Sigmoid colon (tissue), 7 donors: ENCODE measurements around the gene ITGA5. TPM values are rescaled to one million over a fixed set of nuclear protein-coding genes. Genes with fewer than 3 reads are reported as not detected.
A peak's percentile ranks its signal among the peaks of the same experiment; 100 is the strongest.

Experiments used
- DNase-seq: peaks from one replicate; pipeline ENCODE4 v3.0.0-alpha.2; 2019
- H3K27ac ChIP-seq, 4 donors: fragments of 200-600 bp; sonication (generic); one replicate each; pipeline ENCODE4 v1.5.1; 2016 to 2019; ENCODE audit warnings: mild to moderate bottlenecking in 1 of 4
- H3K27me3 ChIP-seq, 3 donors: fragments of 200-600 bp; sonication (generic); one replicate each; pipeline ENCODE4 v1.5.1; 2019; ENCODE audit warnings: mild to moderate bottlenecking in 1 of 3
- H3K36me3 ChIP-seq, 4 donors: fragments of 200-600 bp; sonication (generic); one replicate each; pipeline ENCODE4 v1.5.1; 2016 to 2019
- H3K4me1 ChIP-seq, 4 donors: fragments of 200-600 bp; sonication (generic); one replicate each; pipeline ENCODE4 v1.5.1; 2017 to 2019
- H3K4me3 ChIP-seq, 4 donors: fragments of 200-600 bp; sonication (generic); one replicate each; pipeline ENCODE4 v1.5.1; 2017 to 2019; ENCODE audit warnings: mild to moderate bottlenecking in 2 of 4, moderate library complexity in 1 of 4
- H3K9me3 ChIP-seq, 4 donors: fragments of 200-600 bp in 3 of 4; sonication (generic) in 3 of 4; one replicate each; pipeline versions ENCODE4 v1.5.1 to v1.6.1; 2013 to 2019
- EP300 ChIP-seq, 4 donors: sonication (generic); formaldehyde crosslinking; IDR thresholded peaks; one replicate each; pipeline ENCODE4 v1.6.1; 2017; ENCODE audit warnings: antibody characterized with exemption in 4 of 4
- POLR2A ChIP-seq, 2 donors: fragments of 450-650 bp; IDR thresholded peaks; one replicate each; pipeline ENCODE4 v1.6.1; 2016; ENCODE audit warnings: antibody characterized with exemption in 2 of 2, mild to moderate bottlenecking in 2 of 2, moderate library complexity in 2 of 2
- POLR2AphosphoS5 ChIP-seq, 4 donors: sonication (generic); formaldehyde crosslinking; IDR thresholded peaks; one replicate each; pipeline ENCODE4 v1.6.1; 2017; ENCODE audit warnings: antibody characterized with exemption in 4 of 4
- WGBS, 2 donors: extraction: QIAGEN DNeasy Blood & Tissue Kit; methylation state at CpG; one replicate each; pipeline ENCODE4 v1.1.7; 2013; 5-methylcytosine and 5-hydroxymethylcytosine counted together
- intact Hi-C: fragments of 100-400 bp; cut with DNase I; formaldehyde crosslinking; loops from one replicate; pipeline ENCODE4 v1.15.1; 2023
- polyA plus RNA-seq, 3 donors: library from polyadenylated mRNA; stranded (reverse); fragments of 200-250 nt; gene quantifications; one replicate each; pipeline ENCODE4 v1.2.3, GENCODE V29; 2013
- total RNA-seq, 4 donors: library from RNA; depleted of rRNA; stranded (reverse); fragments of >200 nt; gene quantifications; one replicate each; pipeline ENCODE4 v1.1.0, GENCODE V29; 2016
- TF ChIP-seq, protein P1 (sequence below), 4 experiments: fragments of 450-650 bp in 3 of 4; fragments of 200-600 bp in 1 of 4; IDR thresholded peaks; one replicate each; pipeline ENCODE4 v1.5.1; 2016 to 2019; ENCODE audit warnings: antibody characterized with exemption in 4 of 4, mild to moderate bottlenecking in 3 of 4, moderate library complexity in 2 of 4
- donor health status: healthy with polysubstance abuse.
- donor health status: Bipolar disorder and iron deficiency.
- donor health status: healthy.

The ITGA5 gene
- total and polyA plus RNA-seq, 7 donors = 7.4 to 765 (median 200) TPM

DNA sequence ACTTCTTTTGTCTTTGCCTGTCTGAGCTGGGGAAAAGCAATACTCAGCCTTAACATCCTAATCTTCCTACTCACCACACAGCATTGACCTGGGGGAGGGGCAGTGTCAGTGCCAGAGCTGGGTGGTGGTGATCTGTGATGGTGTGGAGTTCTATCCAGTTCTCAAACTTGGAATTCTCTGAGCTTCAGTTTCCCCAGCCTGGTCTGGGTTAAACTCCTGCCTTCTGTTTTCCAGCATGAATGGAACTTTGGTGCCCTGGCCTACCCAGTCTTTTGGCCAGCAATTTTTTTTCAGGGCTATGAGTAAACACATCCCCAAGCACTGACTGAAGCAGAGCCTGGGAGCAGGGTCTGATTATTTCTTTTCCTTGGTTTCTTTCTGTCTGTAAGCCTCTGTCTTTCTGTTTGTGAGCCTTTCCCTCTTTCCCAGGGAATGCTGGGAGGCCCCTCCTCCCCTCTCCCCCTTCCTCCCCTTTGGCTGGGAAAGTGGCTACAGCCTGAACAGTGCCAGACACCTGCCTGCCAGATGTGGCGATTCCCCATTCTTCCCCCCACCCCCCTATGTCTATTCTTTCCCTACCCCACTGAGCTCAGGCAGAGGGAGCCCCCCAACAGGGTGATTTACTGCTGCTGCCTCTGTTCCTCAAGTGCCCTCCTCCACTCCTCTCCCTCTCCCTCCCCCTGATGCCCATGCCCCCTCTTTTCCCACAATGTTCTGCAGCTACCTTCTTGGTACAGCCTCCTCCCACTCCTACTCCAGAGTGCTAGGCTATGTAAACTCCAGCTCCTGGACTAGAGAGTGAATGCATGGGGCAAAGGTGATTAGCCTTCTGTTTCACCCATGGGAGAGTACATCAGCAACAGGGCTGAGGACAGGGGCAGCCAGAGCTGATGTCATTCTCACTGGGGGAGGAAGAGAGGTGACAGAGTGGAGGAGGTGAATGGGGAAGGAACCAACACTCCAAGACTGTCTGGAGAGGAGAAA is 65.9 kb downstream of the ITGA5 start:
- peak overlapping the region in 2 of 4 donors; percentile 33 to 44 for H3K4me3 ChIP-seq
- peak in 1 of 4 donors; percentile 31 for TF ChIP-seq POLR2AphosphoS5 (IDR thresholded peaks at IDR 0.05)
- TF ChIP-seq EP300 (IDR thresholded peaks at IDR 0.05) = no peak
- WGBS, 2 donors = 54 to 56% methylated on average over 1 of the region's 1 CpG
- peaks cover 3 to 72% (median 59%) of the 10 kb centered on the region in 4 donors for H3K4me1 ChIP-seq
- peaks cover 12 to 30% (median 24%) of the 10 kb centered on the region in 4 donors for H3K36me3 ChIP-seq
- DNase-seq = peak; percentile 78
- H3K27me3 ChIP-seq = no peaks in the 10 kb centered on the region
- intact Hi-C loops = no loop called here
- H3K9me3 ChIP-seq = no peaks in the 10 kb centered on the region
- H3K27ac ChIP-seq = peak overlapping the region; percentile 72 to 91 (median 87)

DNA sequence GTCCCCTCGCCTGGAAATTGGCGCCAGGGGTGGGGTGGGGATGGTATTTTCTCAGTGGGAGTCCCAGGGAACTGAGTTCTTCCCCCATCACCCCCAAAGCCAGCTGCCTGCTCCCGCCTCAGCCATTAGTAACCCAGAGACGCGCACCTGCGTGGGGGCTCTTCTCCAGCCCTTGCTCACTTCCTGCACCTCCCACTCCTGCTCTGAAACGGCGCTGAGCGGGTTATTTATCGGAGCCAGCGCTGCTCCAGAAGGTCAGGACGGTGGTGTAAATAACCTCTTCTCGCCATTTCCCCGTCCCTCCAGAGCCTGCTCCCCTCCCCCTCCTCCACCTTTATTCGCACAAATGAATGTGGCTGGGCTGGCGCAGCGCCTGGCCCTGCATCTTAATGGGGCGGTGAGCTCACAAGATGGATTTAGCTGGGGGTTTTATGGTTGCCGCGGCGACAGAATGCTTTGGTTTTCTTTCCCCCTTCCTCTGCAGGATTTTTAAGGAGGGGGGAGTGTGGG is 67.0 kb downstream of the ITGA5 start:
- Histone ChIP-seq H3K9me3 (no peaks in the 10 kb centered on the region), H3K4me3 (peak overlapping the region; percentile 21 to 44 (median 30)), H3K36me3 (peaks cover 14 to 41% (median 35%) of the 10 kb centered on the region in 4 donors), H3K27me3 (no peaks in the 10 kb centered on the region), H3K27ac (peak overlapping the region; percentile 72 to 91 (median 87)), H3K4me1 (peaks cover 3 to 61% (median 48%) of the 10 kb centered on the region in 4 donors)
- 30 to 69% methylated on average over 21 of the region's 21 CpGs for WGBS, 2 donors
- TF ChIP-seq, protein P1, sequence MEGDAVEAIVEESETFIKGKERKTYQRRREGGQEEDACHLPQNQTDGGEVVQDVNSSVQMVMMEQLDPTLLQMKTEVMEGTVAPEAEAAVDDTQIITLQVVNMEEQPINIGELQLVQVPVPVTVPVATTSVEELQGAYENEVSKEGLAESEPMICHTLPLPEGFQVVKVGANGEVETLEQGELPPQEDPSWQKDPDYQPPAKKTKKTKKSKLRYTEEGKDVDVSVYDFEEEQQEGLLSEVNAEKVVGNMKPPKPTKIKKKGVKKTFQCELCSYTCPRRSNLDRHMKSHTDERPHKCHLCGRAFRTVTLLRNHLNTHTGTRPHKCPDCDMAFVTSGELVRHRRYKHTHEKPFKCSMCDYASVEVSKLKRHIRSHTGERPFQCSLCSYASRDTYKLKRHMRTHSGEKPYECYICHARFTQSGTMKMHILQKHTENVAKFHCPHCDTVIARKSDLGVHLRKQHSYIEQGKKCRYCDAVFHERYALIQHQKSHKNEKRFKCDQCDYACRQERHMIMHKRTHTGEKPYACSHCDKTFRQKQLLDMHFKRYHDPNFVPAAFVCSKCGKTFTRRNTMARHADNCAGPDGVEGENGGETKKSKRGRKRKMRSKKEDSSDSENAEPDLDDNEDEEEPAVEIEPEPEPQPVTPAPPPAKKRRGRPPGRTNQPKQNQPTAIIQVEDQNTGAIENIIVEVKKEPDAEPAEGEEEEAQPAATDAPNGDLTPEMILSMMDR (IDR thresholded peaks at IDR 0.05) = no peak
- TF ChIP-seq EP300 (IDR thresholded peaks at IDR 0.05) = no peak
- TF ChIP-seq POLR2A (IDR thresholded peaks at IDR 0.05) = no peak
- TF ChIP-seq POLR2AphosphoS5 (IDR thresholded peaks at IDR 0.05) = peak in 3 of 4 donors; percentile 52 to 56 (median 52)
- intact Hi-C loops = no loop called here
- DNase-seq = peak; percentile 92

DNA sequence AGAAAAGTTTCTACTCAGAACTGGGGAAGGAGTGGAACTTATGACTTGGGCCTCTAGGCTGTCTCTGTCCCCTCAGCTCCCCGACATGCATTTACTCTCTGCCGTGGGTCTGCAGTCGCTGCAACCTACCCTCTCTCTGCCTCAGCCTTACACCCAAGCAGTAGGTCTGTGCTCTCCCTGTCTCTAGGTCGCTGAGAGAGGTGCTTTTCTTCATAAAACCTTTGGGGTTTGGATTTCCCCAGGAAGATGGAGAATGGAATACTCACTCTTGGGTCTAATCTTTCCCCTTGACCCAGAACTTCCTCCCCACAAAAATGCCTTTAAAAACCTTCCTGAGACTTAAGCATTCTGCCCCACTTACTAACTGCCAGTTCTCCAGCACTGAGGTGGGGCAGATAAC is 67.7 kb downstream of the ITGA5 start:
- DNase-seq = no peak
- Histone ChIP-seq H3K9me3 (no peaks in the 10 kb centered on the region), H3K36me3 (peaks cover 19 to 49% (median 42%) of the 10 kb centered on the region in 4 donors), H3K27ac (peak overlapping the region in 3 of 4 donors; percentile 86 to 91 (median 88)), H3K4me3 (no peak overlapping the region), H3K4me1 (peaks cover 3 to 53% (median 43%) of the 10 kb centered on the region in 4 donors), H3K27me3 (no peaks in the 10 kb centered on the region)
- 84 to 87% methylated on average over 4 of the region's 4 CpGs for WGBS, 2 donors
- no peak for TF ChIP-seq EP300 (IDR thresholded peaks at IDR 0.05)
- TF ChIP-seq, protein P1 (IDR thresholded peaks at IDR 0.05) = no peak
- no peak for TF ChIP-seq POLR2A (IDR thresholded peaks at IDR 0.05)
- no peak for TF ChIP-seq POLR2AphosphoS5 (IDR thresholded peaks at IDR 0.05)
- intact Hi-C loops = no loop called here

DNA sequence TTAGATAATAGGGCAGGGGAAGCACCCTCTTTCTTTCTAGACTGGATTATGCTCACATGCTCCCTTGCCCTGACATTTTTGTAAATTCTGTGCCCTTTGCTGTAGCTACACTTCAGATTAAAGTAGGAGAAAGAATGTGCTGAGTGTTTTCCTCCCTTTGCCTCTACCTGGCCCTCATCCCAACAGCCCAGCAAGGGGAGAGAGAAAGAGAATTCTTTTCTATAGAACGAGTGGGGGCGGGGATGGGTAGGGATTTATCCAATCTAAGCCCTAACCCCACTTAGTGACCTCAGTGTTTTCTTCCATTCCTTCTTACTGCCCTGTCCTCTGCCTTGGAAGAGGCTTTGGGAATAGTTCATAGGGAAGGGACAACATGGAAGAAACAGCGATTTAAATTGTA is 68.3 kb downstream of the ITGA5 start:
- Histone ChIP-seq H3K4me3 (no peak overlapping the region), H3K27me3 (no peaks in the 10 kb centered on the region), H3K36me3 (peaks cover 19 to 55% (median 44%) of the 10 kb centered on the region in 4 donors), H3K4me1 (peaks cover 3 to 48% (median 40%) of the 10 kb centered on the region in 4 donors), H3K27ac (peak overlapping the region in 3 of 4 donors; percentile 86 to 91 (median 88)), H3K9me3 (no peaks in the 10 kb centered on the region)
- TF ChIP-seq EP300 (IDR thresholded peaks at IDR 0.05) = no peak
- TF ChIP-seq POLR2A (IDR thresholded peaks at IDR 0.05) = no peak
- TF ChIP-seq, protein P1 (IDR thresholded peaks at IDR 0.05) = no peak
- no peak for TF ChIP-seq POLR2AphosphoS5 (IDR thresholded peaks at IDR 0.05)
- DNase-seq = no peak
- intact Hi-C loops = no loop called here
- WGBS, 2 donors = 73 to 92% methylated on average over 3 of the region's 3 CpGs

DNA sequence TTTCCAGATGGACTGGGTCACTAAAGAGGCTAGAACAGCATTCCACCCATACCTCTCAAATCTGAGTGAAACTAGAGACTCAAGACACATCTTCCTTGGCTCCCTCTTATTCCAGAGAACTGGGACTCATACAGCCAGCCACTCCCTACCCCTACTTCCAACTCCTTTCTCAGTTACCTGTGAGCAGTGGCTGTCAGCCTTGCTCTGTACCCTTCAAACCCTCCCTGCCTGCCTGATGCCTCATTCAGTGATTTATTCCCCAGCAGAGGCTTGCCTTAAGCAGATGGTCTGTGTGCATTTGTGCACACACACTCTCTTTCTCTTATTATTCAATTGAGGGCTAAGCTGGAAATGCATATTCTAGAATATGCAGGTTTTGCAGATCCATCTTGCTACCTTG is 69.4 kb downstream of the ITGA5 start:
- TF ChIP-seq POLR2A (IDR thresholded peaks at IDR 0.05) (no peak), EP300 (IDR thresholded peaks at IDR 0.05) (no peak), POLR2AphosphoS5 (IDR thresholded peaks at IDR 0.05) (no peak)
- TF ChIP-seq, protein P1 (IDR thresholded peaks at IDR 0.05) = no peak
- no peak for DNase-seq
- Histone ChIP-seq H3K27ac (peak overlapping the region in 1 of 4 donors; percentile 91), H3K36me3 (peaks cover 19 to 65% (median 55%) of the 10 kb centered on the region in 4 donors), H3K4me3 (no peak overlapping the region), H3K4me1 (peaks cover 3 to 43% (median 35%) of the 10 kb centered on the region in 4 donors), H3K27me3 (no peaks in the 10 kb centered on the region), H3K9me3 (no peaks in the 10 kb centered on the region)
- intact Hi-C loops = no loop called here
